Suprapubic skin (tissue), 4 donors: Measurements from ENCODE around the gene COL26A1. TPM values are rescaled to one million over a fixed set of nuclear protein-coding genes. Genes with fewer than 3 reads are reported as not detected.
"Not testable (repeated sequence)": the region's sequence is repeated elsewhere in the genome, so short reads cannot be mapped to it uniquely, and the experiment has no call there.

Experiments
- DNase-seq, 2 donors: peaks; one replicate each; pipeline ENCODE4 v3.0.0-alpha.2; 2019; ENCODE audit warnings: low spot score in 2 of 2
- H3K27ac ChIP-seq: fragments of 200-600 bp; sonication (generic); one replicate; pipeline ENCODE4 v1.5.1; 2019
- H3K27me3 ChIP-seq: fragments of 200-600 bp; sonication (generic); one replicate; pipeline ENCODE4 v1.5.1; 2019
- H3K36me3 ChIP-seq: fragments of 200-600 bp; sonication (generic); one replicate; pipeline ENCODE4 v1.5.1; 2019
- H3K4me1 ChIP-seq: fragments of 200-600 bp; sonication (generic); one replicate; pipeline ENCODE4 v1.5.1; 2019
- H3K4me3 ChIP-seq: fragments of 200-600 bp; sonication (generic); one replicate; pipeline ENCODE4 v1.5.1; 2019; ENCODE audit warnings: mild to moderate bottlenecking
- H3K9me3 ChIP-seq: fragments of 200-600 bp; sonication (generic); one replicate; pipeline ENCODE4 v1.5.1; 2019
- EP300 ChIP-seq: sonication (generic); formaldehyde crosslinking; IDR thresholded peaks from one replicate; pipeline ENCODE4 v1.6.1; 2017; ENCODE audit warnings: antibody characterized with exemption
- POLR2A ChIP-seq, 2 donors: fragments of 450-650 bp; IDR thresholded peaks; one replicate each; pipeline ENCODE4 v1.6.1; 2017; ENCODE audit warnings: antibody characterized with exemption in 2 of 2, mild to moderate bottlenecking in 2 of 2, moderate library complexity in 2 of 2
- POLR2AphosphoS5 ChIP-seq, 3 donors: sonication (generic); formaldehyde crosslinking; IDR thresholded peaks; one replicate each; pipeline ENCODE4 v1.6.1; 2017; ENCODE audit warnings: antibody characterized with exemption in 3 of 3
- WGBS: methylation state at CpG from one replicate; pipeline ENCODE4 v1.1.5; 2018; 5-methylcytosine and 5-hydroxymethylcytosine counted together
- total RNA-seq, 4 donors: library from RNA; depleted of rRNA; stranded (reverse); fragments of >200 nt; gene quantifications; one replicate each; pipeline ENCODE4 v1.1.0, GENCODE V29; 2016
- TF ChIP-seq, protein P1 (sequence below), 2 donors: fragments of 200-600 bp in 1 of 2; fragments of 450-650 bp in 1 of 2; sonication (generic) in 1 of 2; IDR thresholded peaks; one replicate each; pipeline ENCODE4 v1.5.1; 2016 to 2019; ENCODE audit warnings: antibody characterized with exemption in 2 of 2, mild to moderate bottlenecking in 1 of 2, moderate library complexity in 1 of 2

The COL26A1 gene
- total RNA-seq, 4 donors from 2014 or later = 1.1 TPM; not detected in 3

DNA sequence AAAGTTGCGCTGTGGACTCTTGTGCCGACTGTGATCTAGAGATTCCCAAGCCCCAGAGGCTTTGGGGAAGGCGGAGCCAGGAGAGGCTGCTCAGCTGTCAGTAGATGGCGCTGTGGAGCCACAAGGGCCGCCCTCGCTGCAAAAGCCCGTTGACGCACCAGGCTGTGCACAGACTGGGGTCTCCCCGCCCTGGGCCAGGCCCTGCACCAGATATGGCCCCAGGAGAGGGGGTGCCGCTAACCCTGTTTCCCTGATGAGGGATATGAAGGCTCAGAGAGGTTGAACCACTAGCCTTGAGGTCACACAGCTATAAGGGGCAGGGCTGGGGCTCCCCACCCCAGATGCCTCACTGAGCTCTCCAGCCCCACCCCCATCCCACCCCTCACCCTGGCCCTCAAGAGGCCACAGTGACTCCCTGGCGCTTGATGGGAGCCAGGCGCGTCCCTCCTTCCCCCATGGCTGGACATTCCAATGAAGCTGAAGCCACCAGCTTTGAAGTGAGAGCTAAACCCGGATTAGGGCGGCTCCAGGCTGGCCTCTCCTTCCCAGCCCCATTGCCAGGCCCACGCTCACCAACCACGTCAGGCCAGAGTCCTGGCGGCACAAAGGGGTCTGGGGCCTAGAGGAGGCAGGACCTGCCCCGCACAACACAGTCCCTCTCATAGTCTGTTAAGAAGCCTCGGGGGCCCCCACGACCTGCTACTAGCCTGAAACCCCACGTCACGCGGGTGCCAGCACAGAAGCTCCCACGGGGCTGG, 240.0 kb downstream of the COL26A1 start:
- Histone ChIP-seq H3K4me1 (peaks cover 16% of the 10 kb centered on the region), H3K9me3 (no peaks in the 10 kb centered on the region), H3K27me3 (peaks cover 29% of the 10 kb centered on the region), H3K27ac (no peak overlapping the region), H3K36me3 (no peaks in the 10 kb centered on the region), H3K4me3 (no peak overlapping the region)
- 0% methylated on average over 3 of the region's 25 CpGs for WGBS
- TF ChIP-seq POLR2A (IDR thresholded peaks at IDR 0.05) = no peak
- TF ChIP-seq, protein P1, sequence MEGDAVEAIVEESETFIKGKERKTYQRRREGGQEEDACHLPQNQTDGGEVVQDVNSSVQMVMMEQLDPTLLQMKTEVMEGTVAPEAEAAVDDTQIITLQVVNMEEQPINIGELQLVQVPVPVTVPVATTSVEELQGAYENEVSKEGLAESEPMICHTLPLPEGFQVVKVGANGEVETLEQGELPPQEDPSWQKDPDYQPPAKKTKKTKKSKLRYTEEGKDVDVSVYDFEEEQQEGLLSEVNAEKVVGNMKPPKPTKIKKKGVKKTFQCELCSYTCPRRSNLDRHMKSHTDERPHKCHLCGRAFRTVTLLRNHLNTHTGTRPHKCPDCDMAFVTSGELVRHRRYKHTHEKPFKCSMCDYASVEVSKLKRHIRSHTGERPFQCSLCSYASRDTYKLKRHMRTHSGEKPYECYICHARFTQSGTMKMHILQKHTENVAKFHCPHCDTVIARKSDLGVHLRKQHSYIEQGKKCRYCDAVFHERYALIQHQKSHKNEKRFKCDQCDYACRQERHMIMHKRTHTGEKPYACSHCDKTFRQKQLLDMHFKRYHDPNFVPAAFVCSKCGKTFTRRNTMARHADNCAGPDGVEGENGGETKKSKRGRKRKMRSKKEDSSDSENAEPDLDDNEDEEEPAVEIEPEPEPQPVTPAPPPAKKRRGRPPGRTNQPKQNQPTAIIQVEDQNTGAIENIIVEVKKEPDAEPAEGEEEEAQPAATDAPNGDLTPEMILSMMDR (IDR thresholded peaks at IDR 0.05) = peak; percentile 66 to 94
- DNase-seq = no peak

DNA sequence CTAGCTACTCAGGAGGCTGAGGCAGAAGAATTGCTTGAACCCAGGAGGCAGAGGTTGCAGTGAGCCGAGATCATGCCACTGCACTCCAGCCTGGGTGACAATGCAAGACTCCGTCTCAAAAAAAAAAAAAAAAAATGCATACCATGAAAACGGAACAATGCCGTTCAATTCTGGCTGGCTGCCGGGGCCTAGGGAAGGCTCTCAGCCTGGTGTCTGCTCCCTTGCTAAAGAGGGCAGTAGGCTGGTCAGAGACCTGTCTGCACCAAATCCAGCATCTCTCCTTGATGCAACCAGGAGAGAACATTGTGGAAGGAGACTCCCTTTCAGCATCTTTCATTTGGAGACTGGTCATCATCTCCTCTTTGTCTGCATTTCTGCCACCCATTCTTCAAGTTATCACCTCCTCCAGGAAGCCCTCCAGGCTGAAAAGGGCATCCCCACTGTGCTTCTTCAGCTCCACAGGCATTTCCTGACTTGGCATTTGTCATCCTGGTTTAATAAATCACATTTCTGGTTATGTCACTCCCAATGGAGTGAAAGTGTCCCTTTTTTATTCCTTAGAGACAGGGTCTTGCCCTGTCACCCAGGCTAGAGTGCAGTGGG, 241.8 kb downstream of the COL26A1 start:
- 69% methylated on average over 5 of the region's 5 CpGs for WGBS
- Histone ChIP-seq H3K9me3 (no peaks in the 10 kb centered on the region), H3K4me3 (no peak overlapping the region), H3K36me3 (no peaks in the 10 kb centered on the region), H3K4me1 (peaks cover 15% of the 10 kb centered on the region), H3K27me3 (peaks cover 29% of the 10 kb centered on the region), H3K27ac (no peak overlapping the region)
- DNase-seq = no peak
- TF ChIP-seq, protein P1 (IDR thresholded peaks at IDR 0.05) = no peak
- TF ChIP-seq POLR2A (IDR thresholded peaks at IDR 0.05) = no peak
- TF ChIP-seq EP300 = no peak
- TF ChIP-seq POLR2AphosphoS5 (IDR thresholded peaks at IDR 0.05) = no peak

DNA sequence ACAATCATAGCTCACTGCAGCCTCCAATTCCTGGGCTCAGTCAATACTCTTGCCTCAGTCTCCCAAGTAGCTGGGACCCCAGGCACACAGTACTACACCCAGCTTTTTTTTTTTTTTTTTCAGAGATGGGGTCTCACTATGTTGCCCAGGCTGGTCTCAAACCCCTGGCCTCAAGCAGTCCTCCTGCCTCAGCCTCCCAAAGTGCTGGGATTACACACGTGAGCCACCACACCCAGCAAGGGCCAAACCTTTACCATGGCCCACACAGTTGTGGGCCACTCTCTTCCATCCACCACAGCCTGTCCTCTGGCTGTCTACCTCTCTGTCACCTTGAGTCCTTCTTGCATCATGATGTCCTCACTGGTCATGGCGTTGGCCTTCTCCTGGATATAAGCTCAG, 242.3 kb downstream of the COL26A1 start:
- not testable (repeated sequence) for DNase-seq, H3K27ac ChIP-seq, H3K4me3 ChIP-seq, H3K9me3 ChIP-seq, H3K36me3 ChIP-seq
- Histone ChIP-seq H3K4me1 (peaks cover 15% of the 10 kb centered on the region), H3K27me3 (peaks cover 30% of the 10 kb centered on the region)
- 89% methylated on average over 2 of the region's 2 CpGs for WGBS

DNA sequence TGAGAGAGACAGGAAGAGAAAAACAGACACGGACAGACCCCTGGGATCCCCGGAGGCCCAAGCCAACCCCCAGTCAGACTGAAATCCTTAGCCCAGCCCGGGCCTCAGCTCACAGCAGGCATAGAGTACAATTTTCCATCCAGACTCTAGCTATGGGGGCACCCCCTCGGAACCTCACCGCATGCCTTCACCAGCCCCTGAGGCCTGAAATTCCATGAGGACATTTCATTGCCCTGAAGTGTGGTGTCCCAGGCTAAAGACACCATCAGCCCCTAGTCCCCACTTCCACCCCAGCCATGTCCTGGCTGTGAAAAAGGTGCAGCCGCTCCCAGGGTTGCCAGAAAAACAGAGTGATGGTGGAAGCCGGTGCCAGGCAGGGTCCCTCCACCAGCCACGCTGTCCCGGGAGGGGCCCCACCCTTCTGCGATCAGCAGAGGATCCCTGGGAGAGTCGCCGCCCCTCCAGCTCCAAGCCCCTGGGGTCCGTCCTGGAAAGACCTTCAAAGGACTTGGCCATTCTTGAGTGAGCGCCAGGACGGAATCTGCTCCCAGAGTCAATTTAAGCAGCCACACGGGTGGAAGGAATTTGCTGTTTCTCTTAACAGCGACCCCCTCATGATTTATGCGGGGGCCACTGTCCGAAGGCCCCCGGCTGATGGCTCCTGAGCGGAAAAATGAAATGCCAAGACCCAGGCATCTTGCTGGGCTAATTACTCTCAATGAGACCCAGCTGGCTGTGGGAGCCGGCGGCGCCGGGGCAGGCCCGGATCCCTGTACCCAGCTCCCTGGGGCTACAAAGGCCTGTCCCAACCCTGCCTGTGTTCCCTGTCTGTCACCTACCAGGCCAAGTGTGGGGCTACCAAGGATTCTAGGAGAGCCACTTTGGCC, 243.2 kb downstream of the COL26A1 start:
- peaks cover 15% of the 10 kb centered on the region for H3K4me1 ChIP-seq
- peaks cover 28% of the 10 kb centered on the region for H3K27me3 ChIP-seq
- no peak for DNase-seq
- TF ChIP-seq EP300 = no peak
- TF ChIP-seq, protein P1 (IDR thresholded peaks at IDR 0.05) = no peak
- TF ChIP-seq POLR2A (IDR thresholded peaks at IDR 0.05) = no peak
- TF ChIP-seq POLR2AphosphoS5 (IDR thresholded peaks at IDR 0.05) = no peak
- H3K36me3 ChIP-seq = no peaks in the 10 kb centered on the region
- H3K27ac ChIP-seq = no peak overlapping the region
- H3K9me3 ChIP-seq = no peaks in the 10 kb centered on the region
- 78% methylated on average over 11 of the region's 26 CpGs for WGBS
- no peak overlapping the region for H3K4me3 ChIP-seq

DNA sequence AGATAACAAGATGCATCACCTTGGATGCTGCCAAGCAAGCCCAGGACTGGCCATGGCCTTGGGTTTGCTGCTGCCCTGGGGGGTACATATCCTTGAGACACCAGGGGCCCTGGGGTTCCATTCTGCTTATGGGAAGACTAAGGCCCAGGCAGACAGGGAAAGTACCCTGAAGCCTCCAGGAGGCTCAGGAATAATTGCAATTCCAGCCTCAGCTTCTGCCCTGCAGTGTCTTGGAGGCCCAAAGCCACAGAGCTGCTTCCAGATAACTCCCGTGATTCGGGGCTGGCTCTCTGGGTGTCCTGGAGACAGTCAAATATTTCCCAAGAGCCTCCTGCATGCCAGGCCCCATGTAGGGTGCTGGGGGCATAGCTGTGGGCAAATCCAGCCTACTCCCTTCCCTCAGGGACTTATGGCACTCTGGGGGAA, 243.8 kb downstream of the COL26A1 start:
- DNase-seq = no peak
- Histone ChIP-seq H3K27me3 (peaks cover 21% of the 10 kb centered on the region), H3K27ac (no peak overlapping the region), H3K4me3 (no peak overlapping the region), H3K9me3 (no peaks in the 10 kb centered on the region), H3K4me1 (peaks cover 15% of the 10 kb centered on the region), H3K36me3 (no peaks in the 10 kb centered on the region)
- 63% methylated on average over 2 of the region's 2 CpGs for WGBS
- TF ChIP-seq EP300 (no peak), POLR2A (IDR thresholded peaks at IDR 0.05) (no peak)

Other genes with a start within 250 kb of the COL26A1 start
- gene SERPINE1, start 235.8 kb upstream of the COL26A1 start, total RNA-seq = 10 to 100 TPM in 2 of 4 donors, 1 to 10 TPM in 2; 6.7 to 22.9 (median 13.0) TPM
- 10 to 100 TPM; 28.5 to 66.5 (median 50.0) TPM for gene AP1S1, start 208.4 kb upstream of the COL26A1 start, total RNA-seq
- gene VGF, start 197.3 kb upstream of the COL26A1 start, total RNA-seq = under 1 TPM in 3 of 4 donors, not detected in 1; 0.38 to 0.99 (median 0.59) TPM
- not detected for gene NAT16, start 182.6 kb upstream of the COL26A1 start, total RNA-seq
- gene MOGAT3, start 161.8 kb upstream of the COL26A1 start, total RNA-seq = not detected
- gene PLOD3, start 145.3 kb upstream of the COL26A1 start, total RNA-seq = 10 to 100 TPM; 15.7 to 30.4 (median 22.7) TPM
- gene ZNHIT1, start 144.7 kb upstream of the COL26A1 start, total RNA-seq = 10 to 100 TPM; 43.8 to 73.4 (median 66.9) TPM
- 10 to 100 TPM in 3 of 4 donors, 1 to 10 TPM in 1; 6.7 to 19.8 (median 12.5) TPM for gene CLDN15, start 125.1 kb upstream of the COL26A1 start, total RNA-seq
- gene FIS1, start 117.8 kb upstream of the COL26A1 start, total RNA-seq = 100 to 1,000 TPM; 118 to 223 (median 198) TPM
- 10 to 100 TPM in 3 of 4 donors, 1 to 10 TPM in 1; 6.8 to 15.3 (median 11.7) TPM for gene IFT22, start 41.1 kb upstream of the COL26A1 start, total RNA-seq